HCT116 (cell line): ENCODE results near the gene LRIT3. TPM values are rescaled to one million over a fixed set of nuclear protein-coding genes. Genes with fewer than 3 reads are reported as not detected.

ENCODE experiments used
- ATAC-seq: fragments of 200-7000 bp; cut with Tn5 transposase; 2 replicates; pipeline ENCODE4 v1.9.1; 2020; ENCODE audit warnings: mild to moderate bottlenecking, moderate library complexity
- BruUV-seq: library from RNA; stranded (reverse); fragments of 400-500 nt; replicated peaks from 2 replicates; lab custom pipeline; 2021; lab: Mats Ljungman, UMichigan
- CTCF ChIA-PET: fragments of 300-600 bp; sonication (Branson Sonifier 250); formaldehyde crosslinking; loops from one replicate; lab custom pipeline; 2021; ENCODE audit warnings: antibody characterized with exemption; lab: Charles Lee
- POLR2A ChIA-PET: fragments of 300-600, 350-600 bp; sonication (Branson Sonifier 250); formaldehyde crosslinking; loops from one replicate; lab custom pipeline; 2021; ENCODE audit warnings: antibody characterized with exemption; lab: Charles Lee
- RAD21 ChIA-PET, 2 experiments: fragments of 300-600 bp; sonication (Branson Sonifier 250); formaldehyde crosslinking; loops; one replicate each; lab custom pipeline; 2023; ENCODE audit warnings: low total read pairs in 2 of 2; ENCODE audit not compliant: uncharacterized antibody in 2 of 2, unreplicated experiment in 2 of 2, low non-redundant PET in 1 of 2; lab: Charles Lee
- DNase-seq: peaks from one replicate; pipeline ENCODE4 v3.0.0-alpha.2; 2010; ENCODE audit warnings: low read depth, low spot score
- H2AFZ ChIP-seq: fragments of 200-600 bp; shearing (Covaris generic), sonication (generic); 2 replicates; pipeline ENCODE4 v1.6.1; 2017; ENCODE audit warnings: low read depth, mixed run types, mixed read lengths, antibody characterized with exemption, low read length; ENCODE audit not compliant: poor library complexity, severe bottlenecking
- H3K27ac ChIP-seq: 2 replicates; pipeline ENCODE4 v1.5.1; 2012; ENCODE audit warnings: low read depth, low read length
- H3K27me3 ChIP-seq: fragments of 200-600 bp; sonication (generic); 2 replicates; pipeline ENCODE4 v1.6.1; 2016; ENCODE audit warnings: mixed run types, low read length, mixed read lengths; ENCODE audit not compliant: insufficient read depth
- H3K36me3 ChIP-seq, 2 experiments: fragments of 200-500 bp in 1 of 2; fragments of 200-600 bp in 1 of 2; sonication (Bioruptor generic) in 1 of 2; sonication (generic) in 1 of 2; 2 replicates each; pipeline versions ENCODE4 v1.5.1 to v1.6.1; 2014 to 2016; ENCODE audit warnings: low read length in 2 of 2, inconsistent platforms in 1 of 2, mixed read lengths in 1 of 2, mixed run types in 1 of 2; ENCODE audit not compliant: insufficient read depth in 2 of 2, control insufficient read depth in 1 of 2
- H3K4me1 ChIP-seq, 2 experiments: fragments of 200-600 bp in 1 of 2; sonication (generic) in 1 of 2; 2 replicates each; pipeline versions ENCODE4 v1.5.1 to v1.6.1; 2012 to 2017; ENCODE audit warnings: low read length in 2 of 2, inconsistent platforms in 1 of 2, mild to moderate bottlenecking in 1 of 2, mixed read lengths in 1 of 2, mixed run types in 1 of 2, moderate library complexity in 1 of 2; ENCODE audit not compliant: insufficient read depth in 2 of 2, control insufficient read depth in 1 of 2
- H3K4me2 ChIP-seq: fragments of 200-600 bp; sonication (generic); 2 replicates; pipeline ENCODE4 v1.6.1; 2017; ENCODE audit warnings: mixed run types, low read length, mixed read lengths
- H3K4me3 ChIP-seq, 2 experiments: fragments of 200-600 bp in 1 of 2; sonication (generic) in 1 of 2; replicated peaks in 1 of 2; 2 replicates each; pipeline ENCODE4 v1.5.1; 2011 to 2016; ENCODE audit warnings: low read length in 2 of 2, control low read depth in 1 of 2, low read depth in 1 of 2, mild to moderate bottlenecking in 1 of 2, mixed read lengths in 1 of 2, mixed run types in 1 of 2
- H3K79me2 ChIP-seq: fragments of 200-600 bp; sonication (generic); 2 replicates; pipeline ENCODE4 v1.6.1; 2017; ENCODE audit warnings: mild to moderate bottlenecking, mixed run types, low read length, moderate library complexity, mixed read lengths; ENCODE audit not compliant: insufficient read depth
- H3K9ac ChIP-seq: fragments of 200-600 bp; sonication (generic); 2 replicates; pipeline ENCODE4 v1.6.1; 2016; ENCODE audit warnings: low read length, mixed read lengths
- H3K9me2 ChIP-seq: fragments of 200-600 bp; sonication (generic), shearing (Covaris generic); 2 replicates; pipeline ENCODE4 v1.6.1; 2017; ENCODE audit warnings: mixed run types, mild to moderate bottlenecking, moderate library complexity; ENCODE audit not compliant: insufficient read depth
- H3K9me3 ChIP-seq, 2 experiments: fragments of 200-500 bp in 1 of 2; fragments of 200-600 bp in 1 of 2; sonication (Bioruptor generic) in 1 of 2; sonication (generic) in 1 of 2; 2 replicates each; pipeline ENCODE4 v1.6.1; 2014 to 2017; ENCODE audit warnings: low read length in 2 of 2, mixed read lengths in 2 of 2, inconsistent platforms in 1 of 2, low read depth in 1 of 2, mild to moderate bottlenecking in 1 of 2, mixed run types in 1 of 2, moderate library complexity in 1 of 2; ENCODE audit not compliant: control insufficient read depth in 1 of 2, insufficient read depth in 1 of 2
- H4K20me1 ChIP-seq: fragments of 200-600 bp; sonication (generic), shearing (Covaris generic); 2 replicates; pipeline ENCODE4 v1.6.1; 2017; ENCODE audit warnings: mixed run types, mild to moderate bottlenecking, moderate library complexity; ENCODE audit not compliant: insufficient read depth
- CEBPB ChIP-seq: IDR thresholded peaks from 2 replicates; pipeline ENCODE4 v1.6.1; 2012; ENCODE audit warnings: low read depth
- EGR1 ChIP-seq: IDR thresholded peaks from 2 replicates; pipeline ENCODE4 v1.6.1; 2012; ENCODE audit warnings: low read depth
- ELF1 ChIP-seq: IDR thresholded peaks from 2 replicates; pipeline ENCODE4 v1.6.1; 2012; ENCODE audit warnings: low read depth, borderline replicate concordance
- EZH2phosphoT487 ChIP-seq: fragments of 200-600 bp; IDR thresholded peaks from 2 replicates; pipeline ENCODE4 v1.6.1; 2018; ENCODE audit warnings: antibody characterized with exemption, borderline replicate concordance
- FOSL1 ChIP-seq: IDR thresholded peaks from 2 replicates; pipeline ENCODE4 v1.6.1; 2012; ENCODE audit warnings: low read depth
- POLR2A ChIP-seq: IDR thresholded peaks from 2 replicates; pipeline ENCODE4 v1.7.0; 2011; ENCODE audit warnings: borderline replicate concordance; ENCODE audit not compliant: insufficient read depth, insufficient read length; ENCODE audit errors: extremely low read depth
- RAD21 ChIP-seq: IDR thresholded peaks from 2 replicates; pipeline ENCODE4 v1.6.1; 2012; ENCODE audit warnings: low read depth, mild to moderate bottlenecking
- SIN3A ChIP-seq: IDR thresholded peaks from 2 replicates; pipeline ENCODE4 v1.6.1; 2012; ENCODE audit warnings: low read depth
- SRF ChIP-seq: IDR thresholded peaks from 2 replicates; pipeline ENCODE4 v1.6.1; 2012; ENCODE audit warnings: low read depth
- TCF7L2 ChIP-seq: IDR thresholded peaks from 2 replicates; pipeline ENCODE4 v1.7.0; 2011; ENCODE audit warnings: borderline replicate concordance, inconsistent platforms; ENCODE audit not compliant: insufficient read depth, insufficient read length; ENCODE audit errors: extremely low read depth
- ZBTB33 ChIP-seq: IDR thresholded peaks from 2 replicates; pipeline ENCODE4 v1.6.1; 2011; ENCODE audit warnings: mild to moderate bottlenecking, low read length, moderate library complexity; ENCODE audit not compliant: insufficient replicate concordance; ENCODE audit errors: extremely low read depth
- ZFX ChIP-seq: fragments of 450-650 bp; IDR thresholded peaks from 2 replicates; pipeline ENCODE4 v1.6.1; 2017
- ZNF274 ChIP-seq: fragments of 200-500 bp; sonication (Bioruptor generic); IDR thresholded peaks from 2 replicates; pipeline ENCODE4 v1.6.1; 2014; ENCODE audit warnings: mild to moderate bottlenecking, low read depth, low read length, inconsistent platforms
- intact Hi-C: fragments of 100-400 bp; cut with micrococcal nuclease; formaldehyde crosslinking; loops from 2 replicates; pipeline ENCODE4 v1.10.0; 2022
- total RNA-seq: library from RNA; stranded (reverse); gene quantifications from one replicate; pipeline ENCODE4 v1.2.1, GENCODE V29; 2021; ENCODE audit not compliant: unreplicated experiment
- TF ChIP-seq, protein P1 (sequence below): IDR thresholded peaks from 2 replicates; pipeline ENCODE4 v1.6.1; 2012
- TF ChIP-seq, protein P2 (sequence below), 3 experiments: fragments of 200-600 bp in 1 of 3; sonication (generic) in 1 of 3; IDR thresholded peaks in 2 of 3; conservative IDR thresholded peaks in 1 of 3; 2 replicates each; pipeline ENCODE4 v1.5.1; 2012 to 2017; ENCODE audit warnings: low read depth in 2 of 3, low read length in 2 of 3, antibody characterized with exemption in 1 of 3, borderline replicate concordance in 1 of 3, control low read depth in 1 of 3, mild to moderate bottlenecking in 1 of 3, mixed read lengths in 1 of 3, mixed run types in 1 of 3, moderate library complexity in 1 of 3; ENCODE audit not compliant: insufficient read depth in 1 of 3
- TF ChIP-seq, protein P3 (sequence below): IDR thresholded peaks from 2 replicates; pipeline ENCODE4 v1.6.1; 2012

LRIT3 gene
- total RNA-seq, 1 experiment from 2014 or later = 0.47 TPM

DNA sequence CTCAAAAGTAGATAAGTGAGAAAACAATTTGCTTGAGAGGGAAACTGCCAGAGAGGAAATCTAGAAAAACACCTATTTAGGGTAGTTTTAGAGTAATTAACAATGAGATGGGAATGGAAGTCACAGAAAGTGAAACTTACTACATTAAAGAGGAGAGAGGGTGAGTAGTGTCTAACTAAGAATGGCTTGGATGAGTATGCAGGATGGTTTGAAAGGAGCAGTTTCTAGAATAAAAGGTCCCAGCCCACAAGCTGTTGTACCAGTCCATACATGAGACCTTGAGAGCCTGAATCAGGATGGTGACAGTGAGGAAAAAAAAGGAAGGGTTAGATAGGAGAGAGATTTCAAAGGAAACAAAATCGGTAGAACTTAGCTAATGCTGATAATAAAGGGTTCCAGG, 31.0 kb upstream of the LRIT3 start (continued):
- no peak for TF ChIP-seq ZNF274
- no peak for TF ChIP-seq ZFX
- TF ChIP-seq, all 23 proteins: peak for 0

DNA sequence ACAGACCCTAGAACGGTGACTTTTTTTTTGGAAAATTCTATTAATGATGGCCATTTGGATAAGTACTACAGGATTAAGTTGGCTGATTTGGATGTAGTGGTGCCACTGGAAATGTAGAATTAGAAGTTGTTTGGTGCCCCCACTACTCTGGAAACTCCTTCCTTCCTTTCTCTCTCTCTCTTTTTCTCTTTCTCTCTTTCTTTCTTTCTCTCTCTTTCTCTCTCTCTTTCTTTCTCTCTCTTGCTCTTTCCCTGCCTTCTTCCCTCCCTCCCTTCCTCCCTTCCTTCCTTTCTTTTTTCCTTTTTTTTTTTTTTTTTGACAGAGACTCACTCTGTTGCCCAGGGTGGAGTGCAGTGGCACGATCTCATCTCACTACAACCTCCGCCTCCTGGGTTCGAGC, 29.6 kb upstream of the LRIT3 start:
- H3K27ac ChIP-seq = no peak overlapping the region
- ATAC-seq (no peak), DNase-seq (no peak)
- TF ChIP-seq, protein P1, sequence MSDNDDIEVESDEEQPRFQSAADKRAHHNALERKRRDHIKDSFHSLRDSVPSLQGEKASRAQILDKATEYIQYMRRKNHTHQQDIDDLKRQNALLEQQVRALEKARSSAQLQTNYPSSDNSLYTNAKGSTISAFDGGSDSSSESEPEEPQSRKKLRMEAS = no peak
- TF ChIP-seq POLR2A (no peak), RAD21 (no peak), TCF7L2 (no peak), ELF1 (no peak), FOSL1 (no peak), ZBTB33 (no peak), ZNF274 (no peak), ZFX (no peak), CEBPB (no peak), EGR1 (no peak), EZH2phosphoT487 (no peak), SIN3A (no peak), SRF (no peak)
- TF ChIP-seq, protein P2, sequence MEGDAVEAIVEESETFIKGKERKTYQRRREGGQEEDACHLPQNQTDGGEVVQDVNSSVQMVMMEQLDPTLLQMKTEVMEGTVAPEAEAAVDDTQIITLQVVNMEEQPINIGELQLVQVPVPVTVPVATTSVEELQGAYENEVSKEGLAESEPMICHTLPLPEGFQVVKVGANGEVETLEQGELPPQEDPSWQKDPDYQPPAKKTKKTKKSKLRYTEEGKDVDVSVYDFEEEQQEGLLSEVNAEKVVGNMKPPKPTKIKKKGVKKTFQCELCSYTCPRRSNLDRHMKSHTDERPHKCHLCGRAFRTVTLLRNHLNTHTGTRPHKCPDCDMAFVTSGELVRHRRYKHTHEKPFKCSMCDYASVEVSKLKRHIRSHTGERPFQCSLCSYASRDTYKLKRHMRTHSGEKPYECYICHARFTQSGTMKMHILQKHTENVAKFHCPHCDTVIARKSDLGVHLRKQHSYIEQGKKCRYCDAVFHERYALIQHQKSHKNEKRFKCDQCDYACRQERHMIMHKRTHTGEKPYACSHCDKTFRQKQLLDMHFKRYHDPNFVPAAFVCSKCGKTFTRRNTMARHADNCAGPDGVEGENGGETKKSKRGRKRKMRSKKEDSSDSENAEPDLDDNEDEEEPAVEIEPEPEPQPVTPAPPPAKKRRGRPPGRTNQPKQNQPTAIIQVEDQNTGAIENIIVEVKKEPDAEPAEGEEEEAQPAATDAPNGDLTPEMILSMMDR (IDR thresholded peaks at IDR 0.05 in 2 of 3, conservative IDR thresholded peaks at IDR 0.05 in 1 of 3; ENCODE audit: borderline replicate concordance in 1 of 3, insufficient read depth in 1 of 3, low read depth in 2 of 3, low read length in 2 of 3) = no peak
- TF ChIP-seq, protein P3, sequence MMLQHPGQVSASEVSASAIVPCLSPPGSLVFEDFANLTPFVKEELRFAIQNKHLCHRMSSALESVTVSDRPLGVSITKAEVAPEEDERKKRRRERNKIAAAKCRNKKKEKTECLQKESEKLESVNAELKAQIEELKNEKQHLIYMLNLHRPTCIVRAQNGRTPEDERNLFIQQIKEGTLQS = no peak
- no peak overlapping the region for H2AFZ ChIP-seq
- CTCF ChIA-PET = no interaction called here
- no peaks in the 10 kb centered on the region for H3K9me2 ChIP-seq
- H3K4me2 ChIP-seq = no peak overlapping the region
- H3K9me3 ChIP-seq = no peaks in the 10 kb centered on the region
- BruUV-seq = no TSS peak
- peaks cover 27 to 42% of the 10 kb centered on the region in 2 experiments for H3K36me3 ChIP-seq
- no peaks in the 10 kb centered on the region for H3K27me3 ChIP-seq
- no peak overlapping the region for H3K9ac ChIP-seq
- H3K4me3 ChIP-seq = no peak overlapping the region
- H3K79me2 ChIP-seq = peaks cover 63% of the 10 kb centered on the region
- peaks cover 10 to 16% of the 10 kb centered on the region in 2 experiments; a peak in 3 of 4 replicates for H3K4me1 ChIP-seq
- H4K20me1 ChIP-seq = no peaks in the 10 kb centered on the region
- intact Hi-C loops = loop anchor here (5.0 kb wide), 1 partner anchor 116 kb away; the partner anchor contains the start of gene CASP6
- RAD21 ChIA-PET = no interaction called here
- POLR2A ChIA-PET = no interaction called here
